ENCODE data around the gene ATXN1.
"Not testable (repeated sequence)": the region's sequence is repeated elsewhere in the genome, so short reads cannot be mapped to it uniquely, and the experiment has no call there.

Gene ATXN1

GRCh38 chr6:16635291-16635809 lies 125.9 kb downstream of the ATXN1 start:
- DNase-seq = no peak

- no peak for DNase-seq
Observed at GRCh38 chr6:16634855-16635254, 126.4 kb downstream of the ATXN1 start.

GRCh38 chr6:16633961-16634360 lies 127.3 kb downstream of the ATXN1 start:
- no peak for DNase-seq

GRCh38 chr6:16633465-16633864 lies 127.8 kb downstream of the ATXN1 start:
- DNase-seq = no peak

GRCh38 chr6:16632101-16632500 lies 129.2 kb downstream of the ATXN1 start:
- DNase-seq = no peak

GRCh38 chr6:16630026-16630643 lies 131.1 kb downstream of the ATXN1 start:
- no peak for DNase-seq

GRCh38 chr6:16628580-16628979 lies 132.7 kb downstream of the ATXN1 start:
- not testable (repeated sequence) for DNase-seq

- no peak for DNase-seq
Observed at GRCh38 chr6:16626650-16627049, 134.6 kb downstream of the ATXN1 start.

- peak; percentile 20 for DNase-seq
Observed at GRCh38 chr6:16625291-16626265, 135.7 kb downstream of the ATXN1 start.

- no peak for DNase-seq
Observed at GRCh38 chr6:16624636-16625290, 136.5 kb downstream of the ATXN1 start.

GRCh38 chr6:16623731-16624130 lies 137.5 kb downstream of the ATXN1 start:
- no peak for DNase-seq

- no peak for DNase-seq
Observed at GRCh38 chr6:16623029-16623653, 138.1 kb downstream of the ATXN1 start.

- no peak for DNase-seq
Observed at GRCh38 chr6:16622193-16622592, 139.1 kb downstream of the ATXN1 start.

- DNase-seq = no peak
Observed at GRCh38 chr6:16621002-16621401, 140.3 kb downstream of the ATXN1 start.

- no peak for DNase-seq
Observed at GRCh38 chr6:16619777-16620176, 141.5 kb downstream of the ATXN1 start.

- no peak for DNase-seq
Observed at GRCh38 chr6:16618962-16619361, 142.3 kb downstream of the ATXN1 start.

- not testable (repeated sequence) for DNase-seq
Observed at GRCh38 chr6:16615215-16615614, 146.0 kb downstream of the ATXN1 start.

- DNase-seq = not testable (repeated sequence)
Observed at GRCh38 chr6:16614143-16614542, 147.1 kb downstream of the ATXN1 start.

- DNase-seq = not testable (repeated sequence)
Observed at GRCh38 chr6:16613504-16613903, 147.8 kb downstream of the ATXN1 start.

- DNase-seq = no peak
Observed at GRCh38 chr6:16608444-16608843, 152.8 kb downstream of the ATXN1 start.

GRCh38 chr6:16602035-16602434 lies 159.2 kb downstream of the ATXN1 start:
- DNase-seq = no peak

- no peak for DNase-seq
Observed at GRCh38 chr6:16600701-16601100, 160.6 kb downstream of the ATXN1 start.

GRCh38 chr6:16600026-16600425 lies 161.2 kb downstream of the ATXN1 start:
- DNase-seq = no peak

All from NCI-H2081 treated with DMSO at 0.1 percent for 48 hours (cell line).